Peyer's patch (tissue), 4 donors: ENCODE measurements around the gene SCRT2. TPM values are rescaled to one million over a fixed set of nuclear protein-coding genes. Genes with fewer than 3 reads are reported as not detected.

ENCODE experiments used
- DNase-seq, 3 donors: peaks; one replicate each; pipeline ENCODE4 v3.0.0-alpha.2; 2017 to 2019
- H3K27ac ChIP-seq, 4 donors: fragments of 200-600 bp; sonication (generic); one replicate each; pipeline ENCODE4 v1.5.1; 2016 to 2019
- H3K27me3 ChIP-seq, 2 donors: fragments of 200-600 bp; sonication (generic); one replicate each; pipeline ENCODE4 v1.5.1; 2019
- H3K36me3 ChIP-seq, 3 donors: fragments of 200-600 bp; sonication (generic); one replicate each; pipeline ENCODE4 v1.5.1; 2016 to 2019
- H3K4me1 ChIP-seq, 4 donors: fragments of 200-600 bp; sonication (generic); one replicate each; pipeline ENCODE4 v1.5.1; 2016 to 2019
- H3K4me3 ChIP-seq, 4 donors: fragments of 200-600 bp; sonication (generic); 1 replicate in 3 of 4; 2 replicates in 1 of 4; pipeline ENCODE4 v1.5.1; 2016 to 2019; ENCODE audit warnings: mild to moderate bottlenecking in 1 of 4
- H3K9me3 ChIP-seq, 4 donors: fragments of 200-600 bp; sonication (generic); one replicate each; pipeline ENCODE4 v1.5.1; 2016 to 2019; ENCODE audit warnings: mild to moderate bottlenecking in 1 of 4
- CTCF ChIP-seq, 6 experiments: fragments of 450-650 bp in 4 of 6; fragments of 200-600 bp in 2 of 6; sonication (generic) in 1 of 6; IDR thresholded peaks; one replicate each; pipeline ENCODE4 v1.5.1; 2017 to 2019; ENCODE audit warnings: antibody characterized with exemption in 6 of 6, mild to moderate bottlenecking in 3 of 6, moderate library complexity in 1 of 6
- POLR2A ChIP-seq, 2 donors: fragments of 450-650 bp; IDR thresholded peaks; one replicate each; pipeline ENCODE4 v1.5.1; 2017; ENCODE audit warnings: antibody characterized with exemption in 2 of 2, mild to moderate bottlenecking in 2 of 2, moderate library complexity in 2 of 2
- total RNA-seq, 4 donors: library from RNA; depleted of rRNA; stranded (reverse); fragments of >200 nt; gene quantifications; one replicate each; pipeline ENCODE4 v1.1.0, GENCODE V29; 2016

Gene SCRT2
- total RNA-seq, 4 donors from 2014 or later = not detected

DNA sequence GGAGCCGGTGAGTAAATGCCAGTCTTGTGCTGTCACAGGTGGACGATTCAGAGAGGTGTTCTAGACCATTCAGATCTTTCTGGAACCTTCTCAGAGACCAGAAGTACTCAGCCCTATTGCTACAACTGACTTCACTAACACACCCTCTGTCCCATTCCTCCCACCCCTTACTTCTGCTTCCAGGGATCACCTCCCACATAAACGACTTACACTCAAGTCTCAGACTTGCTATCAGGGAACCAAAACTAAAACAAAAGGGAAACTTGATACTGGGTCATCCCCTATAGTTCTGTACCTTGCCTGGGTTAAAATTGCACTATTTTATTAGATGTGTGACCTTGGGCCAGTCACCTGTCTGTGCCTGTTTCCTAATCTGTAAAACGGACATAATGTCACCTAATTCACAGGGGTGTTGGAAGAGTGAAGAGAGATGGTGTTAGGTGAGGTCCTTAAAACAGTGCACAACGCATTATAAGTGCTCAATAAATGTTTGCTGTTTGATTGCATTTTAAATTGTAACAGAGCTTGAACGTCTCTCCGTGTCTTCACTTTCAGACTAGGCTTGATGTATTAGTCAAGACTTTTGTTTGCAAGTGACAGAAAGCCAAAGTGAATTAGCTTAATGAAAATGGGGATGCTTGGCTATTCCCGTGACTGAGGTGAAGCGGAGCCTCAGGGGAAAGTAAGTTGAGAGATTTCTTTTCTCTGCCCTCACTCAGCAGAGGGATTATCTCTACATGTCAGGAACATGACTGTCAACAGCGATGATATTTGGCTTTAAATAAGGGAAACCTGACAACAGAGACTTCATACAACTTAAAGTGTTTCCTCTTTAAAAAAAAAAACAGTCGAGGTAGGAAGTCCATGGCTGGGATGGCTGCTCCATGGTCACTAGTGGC lies 19.6 kb downstream of the SCRT2 start:
- no peaks in the 10 kb centered on the region for H3K27me3 ChIP-seq
- no peak overlapping the region for H3K27ac ChIP-seq
- DNase-seq = no peak
- no peaks in the 10 kb centered on the region for H3K9me3 ChIP-seq
- H3K4me1 ChIP-seq = peaks cover 0 to 14% (median 7%) of the 10 kb centered on the region in 4 donors
- H3K36me3 ChIP-seq = no peaks in the 10 kb centered on the region
- no peak overlapping the region for H3K4me3 ChIP-seq
- TF ChIP-seq CTCF (IDR thresholded peaks at IDR 0.05) = no peak
- TF ChIP-seq POLR2A (IDR thresholded peaks at IDR 0.05) = no peak

DNA sequence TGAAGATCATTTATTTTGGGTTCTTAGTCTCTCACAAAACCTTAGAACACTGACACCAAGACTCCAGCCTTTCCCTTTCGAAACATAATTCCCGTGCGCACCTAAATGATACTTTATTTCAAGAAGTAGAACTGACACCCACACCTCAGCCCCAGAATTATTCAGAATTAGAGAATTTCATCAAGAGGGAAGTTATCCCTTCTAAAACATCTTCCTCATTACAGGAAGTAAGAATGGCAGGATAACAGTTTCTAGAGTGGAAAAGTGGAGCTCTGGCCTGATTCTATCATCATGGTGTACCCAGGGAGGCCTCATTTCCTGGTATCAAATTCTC lies 21.2 kb downstream of the SCRT2 start:
- no peak overlapping the region for H3K27ac ChIP-seq
- TF ChIP-seq CTCF (IDR thresholded peaks at IDR 0.05) = no peak
- TF ChIP-seq POLR2A (IDR thresholded peaks at IDR 0.05) = no peak
- H3K4me1 ChIP-seq = peaks cover 0 to 14% (median 7%) of the 10 kb centered on the region in 4 donors

DNA sequence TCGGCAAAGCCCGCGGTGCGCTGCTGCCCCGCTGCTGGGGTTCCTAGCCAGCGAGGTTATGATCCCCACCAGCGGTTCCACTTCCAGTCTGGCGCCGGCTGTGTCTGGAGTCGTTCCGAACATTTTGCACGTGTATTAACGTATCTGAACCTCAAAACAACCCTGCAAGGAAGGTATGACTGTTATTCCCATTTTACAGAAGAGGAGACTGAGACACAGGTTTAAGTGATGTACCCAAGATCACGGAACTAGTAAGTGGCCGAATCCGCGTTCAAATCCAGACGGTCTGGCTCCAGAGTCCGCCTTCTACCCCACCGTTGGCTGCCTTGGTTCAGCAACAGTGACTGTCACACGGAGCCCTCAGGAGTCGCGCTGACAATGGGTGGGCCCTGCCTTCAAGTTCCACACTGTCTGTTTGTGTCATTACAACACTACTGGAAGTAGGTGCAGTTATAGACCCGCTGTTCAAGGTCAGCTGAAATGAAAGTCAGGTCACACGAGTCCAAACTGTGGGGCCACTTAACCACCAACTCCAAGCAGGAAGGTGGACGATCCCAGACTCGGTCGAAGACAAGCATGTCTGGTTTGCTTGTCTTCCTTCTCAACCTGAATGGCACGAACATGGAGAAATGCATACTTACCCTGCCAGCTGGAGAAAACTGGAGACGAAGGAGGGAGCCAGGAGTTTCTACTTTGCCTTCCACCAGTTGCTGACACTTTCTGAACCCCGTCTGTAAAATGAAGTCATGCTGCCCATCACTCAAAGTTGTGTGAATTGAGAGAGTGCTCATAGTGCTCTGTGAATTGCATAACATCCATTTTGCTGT lies 21.8 kb downstream of the SCRT2 start:
- H3K4me1 ChIP-seq = peaks cover 0 to 14% (median 7%) of the 10 kb centered on the region in 4 donors
- no peaks in the 10 kb centered on the region for H3K27me3 ChIP-seq
- peaks cover 0 to 8% (median 0%) of the 10 kb centered on the region in 3 donors for H3K36me3 ChIP-seq
- TF ChIP-seq CTCF (IDR thresholded peaks at IDR 0.05) (no peak), POLR2A (IDR thresholded peaks at IDR 0.05) (peak in 1 of 2 donors; percentile 21)
- DNase-seq = no peak
- H3K9me3 ChIP-seq = no peaks in the 10 kb centered on the region
- peak overlapping the region; percentile 65 to 100 (median 74) for H3K4me3 ChIP-seq
- peak overlapping the region; percentile 67 to 95 (median 84) for H3K27ac ChIP-seq

More for the DNA sequence above, 21.2 kb downstream of the SCRT2 start:
- Histone ChIP-seq H3K36me3 (peaks cover 0 to 7% (median 0%) of the 10 kb centered on the region in 3 donors), H3K4me3 (no peak overlapping the region), H3K9me3 (no peaks in the 10 kb centered on the region), H3K27me3 (no peaks in the 10 kb centered on the region)
- no peak for DNase-seq

DNA sequence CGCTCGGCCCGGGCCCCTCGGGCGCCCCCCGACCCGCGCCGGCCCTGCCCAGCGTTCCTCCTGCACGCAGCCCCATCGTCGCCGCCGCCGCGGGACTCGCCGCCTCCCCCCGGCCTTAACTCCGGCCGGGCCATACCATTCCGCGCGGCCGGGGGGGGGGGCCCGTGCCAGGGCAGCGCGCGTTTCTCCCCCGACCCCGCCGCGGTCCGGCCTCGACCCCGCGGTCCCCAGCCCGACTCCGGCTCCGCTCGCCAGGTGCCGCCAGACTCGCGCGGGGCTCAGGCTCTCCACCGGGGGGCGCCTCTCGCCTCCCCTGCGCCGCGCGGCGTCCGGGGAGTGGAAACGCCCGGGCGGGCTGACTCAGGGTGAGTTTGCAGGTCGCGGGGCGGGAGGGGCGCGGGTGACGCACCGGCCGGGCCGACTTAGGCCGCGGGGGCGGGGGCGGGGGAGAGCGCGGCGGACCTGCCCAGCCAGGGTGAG lies 22.5 kb downstream of the SCRT2 start, which contains the start of gene SRXN1:
Gene SRXN1 (minus strand): TSS at position 91 of the 480 bp plus-strand sequence. CDS start 15 bp downstream, at position 76.
- no peaks in the 10 kb centered on the region for H3K9me3 ChIP-seq
- H3K4me3 ChIP-seq = peak within 1 kb of the TSS; percentile 65 to 100 (median 74)
- H3K4me1 ChIP-seq = peaks cover 0 to 14% (median 7%) of the 10 kb centered on the region in 4 donors
- peak; percentile 83 to 95 (median 94) for DNase-seq
- TF ChIP-seq CTCF (IDR thresholded peaks at IDR 0.05) (peak; percentile 15 to 69 (median 58)), POLR2A (IDR thresholded peaks at IDR 0.05) (no peak)
- peaks cover 0 to 15% (median 0%) of the 10 kb centered on the region in 3 donors for H3K36me3 ChIP-seq
- H3K27ac ChIP-seq = peak within 1 kb of the TSS; percentile 67 to 95 (median 84)
- no peaks in the 10 kb centered on the region for H3K27me3 ChIP-seq

- Histone ChIP-seq H3K9me3 (no peaks in the 10 kb centered on the region), H3K4me3 (peak overlapping the region; percentile 65 to 100 (median 74)), H3K36me3 (peaks cover 0 to 20% (median 0%) of the 10 kb centered on the region in 3 donors), H3K27me3 (no peaks in the 10 kb centered on the region), H3K4me1 (peaks cover 0 to 14% (median 7%) of the 10 kb centered on the region in 4 donors), H3K27ac (peak overlapping the region; percentile 67 to 95 (median 84))
- DNase-seq = peak in 1 of 3 donors; percentile 61
- TF ChIP-seq POLR2A (IDR thresholded peaks at IDR 0.05) = peak in 1 of 2 donors; percentile 70
- no peak for TF ChIP-seq CTCF (IDR thresholded peaks at IDR 0.05)
These were observed 22.9 kb downstream of the SCRT2 start for GRCh38 chr20:652615-653109.
